Ascending aorta (tissue), 2 donors: ENCODE measurements around the gene ZNF117. TPM values are rescaled to one million over a fixed set of nuclear protein-coding genes. Genes with fewer than 3 reads are reported as not detected.
A peak's percentile ranks its signal among the peaks of the same experiment; 100 is the strongest.
"Not testable (repeated sequence)": the region's sequence is repeated elsewhere in the genome, so short reads cannot be mapped to it uniquely, and the experiment has no call there.

ENCODE experiments used
- DNase-seq, 2 donors: peaks; one replicate each; pipeline ENCODE4 v3.0.0-alpha.2; 2019; ENCODE audit warnings: low spot score in 2 of 2
- H3K27ac ChIP-seq, 2 donors: fragments of 200-600 bp; sonication (generic); one replicate each; pipeline ENCODE4 v1.5.1; 2016 to 2017; ENCODE audit warnings: mild to moderate bottlenecking in 1 of 2
- H3K27me3 ChIP-seq: fragments of 200-600 bp; sonication (generic); one replicate; pipeline ENCODE4 v1.5.1; 2017
- H3K36me3 ChIP-seq, 2 donors: fragments of 200-600 bp; sonication (generic); one replicate each; pipeline ENCODE4 v1.5.1; 2016
- H3K4me1 ChIP-seq, 2 donors: fragments of 200-600 bp; sonication (generic); one replicate each; pipeline ENCODE4 v1.5.1; 2016 to 2017; ENCODE audit warnings: mild to moderate bottlenecking in 1 of 2
- H3K4me3 ChIP-seq, 2 donors: fragments of 200-600 bp; sonication (generic); one replicate each; pipeline ENCODE4 v1.5.1; 2016 to 2017; ENCODE audit warnings: mild to moderate bottlenecking in 1 of 2
- H3K9me3 ChIP-seq, 2 donors: fragments of 200-600 bp; sonication (generic); one replicate each; pipeline ENCODE4 v1.5.1; 2016
- CTCF ChIP-seq, 3 experiments: fragments of 200-600 bp in 2 of 3; fragments of 450-650 bp in 1 of 3; sonication (generic) in 2 of 3; IDR thresholded peaks; one replicate each; pipeline ENCODE4 v1.5.1; 2016 to 2019; ENCODE audit warnings: antibody characterized with exemption in 3 of 3, mild to moderate bottlenecking in 1 of 3, moderate library complexity in 1 of 3
- intact Hi-C: fragments of 100-400 bp; cut with DNase I; formaldehyde crosslinking; loops from one replicate; pipeline ENCODE4 v1.15.1; 2023
- total RNA-seq: library from RNA; depleted of rRNA; stranded (reverse); fragments of >200 nt; gene quantifications from one replicate; pipeline ENCODE4 v1.1.0, GENCODE V29; 2016

The ZNF117 gene
- total RNA-seq, 1 donor from 2014 or later, result 6.4 TPM

GRCh38 chr7:64959072-64959747 is 31.6 kb downstream of the ZNF117 start:
- no peak for DNase-seq
- H3K36me3 ChIP-seq, result no peaks in the 10 kb centered on the region
- no peaks in the 10 kb centered on the region for H3K4me1 ChIP-seq
- no peaks in the 10 kb centered on the region for H3K27me3 ChIP-seq
- intact Hi-C loops, result loop anchor here (10.0 kb wide), 1 partner anchor 416 kb away; the partner anchor contains the start of gene ZNF92
- no peak overlapping the region for H3K4me3 ChIP-seq
- no peaks in the 10 kb centered on the region for H3K9me3 ChIP-seq
- no peak for TF ChIP-seq CTCF (IDR thresholded peaks at IDR 0.05)
- H3K27ac ChIP-seq, result no peak overlapping the region

GRCh38 chr7:64951250-64951848 is 39.5 kb downstream of the ZNF117 start:
- DNase-seq, result no peak
- intact Hi-C loops, result loop anchor here (10.0 kb wide), 1 partner anchor 423 kb away; the partner anchor contains the start of gene ZNF92

GRCh38 chr7:64950673-64951072 is 40.2 kb downstream of the ZNF117 start:
- H3K9me3 ChIP-seq, H3K4me1 ChIP-seq, H3K36me3 ChIP-seq, H3K4me3 ChIP-seq, H3K27me3 ChIP-seq, DNase-seq: not testable (repeated sequence)
- intact Hi-C loops, result loop anchor here (10.0 kb wide), 1 partner anchor 424 kb away; the partner anchor contains the start of gene ZNF92
- H3K27ac ChIP-seq, result peak overlapping the region in 1 of 2 donors; percentile 29

More at GRCh38 chr7:64951250-64951848, 39.5 kb downstream of the ZNF117 start:
- Histone ChIP-seq H3K27me3 (no peaks in the 10 kb centered on the region), H3K27ac (peak overlapping the region in 1 of 2 donors; percentile 29), H3K4me1 (peaks cover 0 to 9% of the 10 kb centered on the region in 2 donors), H3K4me3 (no peak overlapping the region), H3K9me3 (no peaks in the 10 kb centered on the region), H3K36me3 (no peaks in the 10 kb centered on the region)
- peak; percentile 71 to 90 (median 77) for TF ChIP-seq CTCF (IDR thresholded peaks at IDR 0.05)

- H3K27me3 ChIP-seq, intact Hi-C loops, H3K9me3 ChIP-seq: not testable (repeated sequence)
Observed at GRCh38 chr7:64948774-64949173, 42.1 kb downstream of the ZNF117 start.

GRCh38 chr7:64947252-64948000 is 43.4 kb downstream of the ZNF117 start:
- H3K27ac ChIP-seq, result no peak overlapping the region

More at GRCh38 chr7:64948774-64949173, 42.1 kb downstream of the ZNF117 start:
- not testable (repeated sequence) for DNase-seq, H3K4me3 ChIP-seq, H3K4me1 ChIP-seq, H3K36me3 ChIP-seq, H3K27ac ChIP-seq

More at GRCh38 chr7:64947252-64948000, 43.4 kb downstream of the ZNF117 start:
- TF ChIP-seq CTCF (IDR thresholded peaks at IDR 0.05), result no peak
- Histone ChIP-seq H3K9me3 (no peaks in the 10 kb centered on the region), H3K4me1 (peaks cover 0 to 9% of the 10 kb centered on the region in 2 donors), H3K27me3 (no peaks in the 10 kb centered on the region), H3K4me3 (peak overlapping the region; percentile 51 to 66), H3K36me3 (no peaks in the 10 kb centered on the region)
- DNase-seq, result no peak
- intact Hi-C loops, result no loop called here
